LNCaP clone FGC (cell line): ENCODE results near the gene CCDC7.
"Not testable (repeated sequence)": the region's sequence is repeated elsewhere in the genome, so short reads cannot be mapped to it uniquely, and the experiment has no call there.

Experiments
- DNase-seq: peaks from one replicate; pipeline ENCODE4 v3.0.0-alpha.2; 2011; ENCODE audit warnings: low read depth
- H3K4me3 ChIP-seq: 2 replicates; pipeline ENCODE4 v1.5.1; 2011; ENCODE audit warnings: mild to moderate bottlenecking, low read depth, low read length, control low read depth
- TF ChIP-seq, protein P1 (sequence below): IDR thresholded peaks from 2 replicates; pipeline ENCODE4 v1.5.1; 2012; ENCODE audit warnings: mild to moderate bottlenecking; ENCODE audit not compliant: control insufficient read depth, insufficient read depth; ENCODE audit errors: extremely low read depth

The CCDC7 gene

GRCh38 chr10:32713560-32713959, 267.6 kb downstream of the CCDC7 start:
- DNase-seq, result no peak
- TF ChIP-seq, protein P1, sequence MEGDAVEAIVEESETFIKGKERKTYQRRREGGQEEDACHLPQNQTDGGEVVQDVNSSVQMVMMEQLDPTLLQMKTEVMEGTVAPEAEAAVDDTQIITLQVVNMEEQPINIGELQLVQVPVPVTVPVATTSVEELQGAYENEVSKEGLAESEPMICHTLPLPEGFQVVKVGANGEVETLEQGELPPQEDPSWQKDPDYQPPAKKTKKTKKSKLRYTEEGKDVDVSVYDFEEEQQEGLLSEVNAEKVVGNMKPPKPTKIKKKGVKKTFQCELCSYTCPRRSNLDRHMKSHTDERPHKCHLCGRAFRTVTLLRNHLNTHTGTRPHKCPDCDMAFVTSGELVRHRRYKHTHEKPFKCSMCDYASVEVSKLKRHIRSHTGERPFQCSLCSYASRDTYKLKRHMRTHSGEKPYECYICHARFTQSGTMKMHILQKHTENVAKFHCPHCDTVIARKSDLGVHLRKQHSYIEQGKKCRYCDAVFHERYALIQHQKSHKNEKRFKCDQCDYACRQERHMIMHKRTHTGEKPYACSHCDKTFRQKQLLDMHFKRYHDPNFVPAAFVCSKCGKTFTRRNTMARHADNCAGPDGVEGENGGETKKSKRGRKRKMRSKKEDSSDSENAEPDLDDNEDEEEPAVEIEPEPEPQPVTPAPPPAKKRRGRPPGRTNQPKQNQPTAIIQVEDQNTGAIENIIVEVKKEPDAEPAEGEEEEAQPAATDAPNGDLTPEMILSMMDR, result peak; percentile 31
- no peak overlapping the region for H3K4me3 ChIP-seq

DNA sequence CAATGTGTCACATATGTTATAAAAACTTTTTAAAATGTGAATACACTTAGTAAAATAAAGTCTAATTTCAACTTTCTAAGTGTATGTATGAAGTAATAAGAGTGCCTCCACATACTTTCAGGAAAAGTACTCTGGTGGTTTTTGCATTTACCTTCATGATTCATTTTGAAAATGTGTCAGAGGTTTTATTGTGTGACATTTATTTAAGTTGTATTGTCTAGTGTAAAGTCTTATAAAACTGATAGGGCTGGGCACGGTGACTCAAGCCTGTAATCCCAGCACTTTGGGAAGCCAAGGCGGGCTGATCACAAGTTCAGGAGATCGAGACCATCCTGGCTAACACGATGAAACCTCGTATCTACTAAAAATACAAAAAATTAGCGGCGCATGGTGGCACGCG, 285.6 kb downstream of the CCDC7 start:
- DNase-seq, result no peak
- TF ChIP-seq, protein P1, result no peak
- no peak overlapping the region for H3K4me3 ChIP-seq

GRCh38 chr10:32738958-32739357, 293.0 kb downstream of the CCDC7 start:
- no peak for DNase-seq
- TF ChIP-seq, protein P1, result no peak
- no peak overlapping the region for H3K4me3 ChIP-seq

DNA sequence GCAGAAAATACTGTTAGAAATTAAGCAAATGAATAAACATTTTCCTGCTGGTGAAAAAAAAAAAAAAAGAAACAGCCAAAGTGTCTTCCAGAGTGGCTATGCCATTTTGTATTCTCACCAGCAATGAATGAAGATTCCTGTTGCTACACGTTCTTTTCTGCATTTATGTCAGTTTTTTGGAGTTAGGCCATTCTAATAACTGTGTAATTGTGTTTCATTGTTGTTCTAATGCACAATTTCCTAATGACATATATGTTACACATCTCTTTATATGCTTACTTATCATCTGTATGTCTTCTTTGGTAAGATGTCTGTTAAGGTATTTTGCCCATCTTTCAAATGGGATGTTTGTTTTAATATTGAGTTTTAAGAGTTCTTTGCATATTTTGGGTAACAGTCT, 298.4 kb downstream of the CCDC7 start:
- no peak for DNase-seq
- TF ChIP-seq, protein P1, result no peak
- no peak overlapping the region for H3K4me3 ChIP-seq

DNA sequence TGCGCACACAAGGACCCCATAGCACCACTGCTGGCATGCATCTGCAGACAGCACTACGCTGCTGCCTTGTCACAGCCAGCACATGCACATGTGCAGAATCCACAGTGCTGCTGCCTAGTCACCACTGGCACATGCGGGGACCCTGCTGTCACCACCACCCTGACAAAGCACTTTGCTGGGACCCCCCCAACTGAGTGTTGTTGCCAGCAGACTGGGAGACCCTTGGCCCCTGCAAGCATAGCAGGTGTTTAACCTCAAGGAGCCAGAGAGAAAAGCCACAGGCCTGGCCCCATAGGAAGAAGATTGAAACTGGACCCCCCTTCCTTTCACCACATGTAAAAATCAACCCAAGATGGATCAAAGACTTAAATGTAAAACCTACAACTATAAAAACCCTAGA, 300.9 kb downstream of the CCDC7 start:
- no peak overlapping the region for H3K4me3 ChIP-seq
- TF ChIP-seq, protein P1, result no peak
- DNase-seq, result no peak

DNA sequence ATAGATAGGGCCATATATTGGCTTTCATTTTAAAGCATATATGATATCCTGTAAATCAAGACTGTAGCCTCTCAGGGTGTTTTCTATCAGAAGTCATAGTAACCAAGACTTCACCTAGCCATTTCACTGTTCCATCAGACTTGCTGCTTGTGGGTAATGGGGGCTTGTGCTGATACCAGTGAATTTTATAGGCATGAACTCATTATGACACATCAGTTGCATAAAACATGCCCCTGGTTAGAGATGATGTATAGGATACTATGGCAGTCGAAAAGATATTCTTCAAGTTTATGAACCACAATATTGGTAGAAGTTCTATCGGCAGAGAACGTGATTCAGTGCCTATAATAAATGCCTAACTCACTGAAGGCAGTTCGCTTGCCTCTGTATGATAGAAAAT, 305.6 kb downstream of the CCDC7 start:
- TF ChIP-seq, protein P1, result no peak
- H3K4me3 ChIP-seq, result no peak overlapping the region
- no peak for DNase-seq

DNA sequence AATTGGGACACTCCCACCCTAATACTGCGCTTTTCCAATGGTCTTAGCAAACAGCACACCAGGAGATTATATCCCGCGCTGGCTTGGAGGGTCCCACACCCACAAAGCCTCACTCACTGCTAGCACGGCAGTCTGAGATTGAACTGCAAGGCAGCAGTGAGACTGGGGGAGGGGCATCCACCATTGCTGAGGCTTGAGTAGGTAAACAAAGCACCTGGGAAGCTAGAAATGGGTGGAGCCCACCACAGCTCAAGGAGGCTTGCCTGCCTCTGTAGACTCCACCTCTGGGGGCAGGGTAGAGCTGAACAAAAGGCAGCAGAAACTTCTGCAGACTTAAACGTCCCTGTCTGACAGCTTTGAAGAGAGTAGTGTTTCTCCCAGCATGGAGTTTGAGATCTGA, 309.0 kb downstream of the CCDC7 start:
- DNase-seq, H3K4me3 ChIP-seq: not testable (repeated sequence)

- TF ChIP-seq, protein P1, result no peak
- no peak for DNase-seq
These were observed 325.3 kb downstream of the CCDC7 start for GRCh38 chr10:32771217-32771616.

More at GRCh38 chr10:32771217-32771616, 325.3 kb downstream of the CCDC7 start:
- no peak overlapping the region for H3K4me3 ChIP-seq
